H9 (cell line): Measurements from ENCODE around the gene IPO11. TPM values are rescaled to one million over a fixed set of nuclear protein-coding genes. Genes with fewer than 3 reads are reported as not detected.

Source experiments
- DNase-seq: peaks from one replicate; pipeline ENCODE4 v3.0.0-alpha.2; 2017
- H2AFZ ChIP-seq: one replicate; pipeline ENCODE4 v1.6.1; 2013; ENCODE audit warnings: mild to moderate bottlenecking, low read length, control low read depth, moderate library complexity
- H2AK5ac ChIP-seq: 2 replicates; pipeline ENCODE4 v1.6.1; 2013; ENCODE audit warnings: low read length, control low read depth, mixed read lengths; ENCODE audit not compliant: insufficient read length
- H2BK120ac ChIP-seq: one replicate; pipeline ENCODE4 v1.6.1; 2013; ENCODE audit warnings: low read depth, mild to moderate bottlenecking, low read length, control low read depth, inconsistent platforms; ENCODE audit not compliant: poor library complexity, severe bottlenecking
- H2BK12ac ChIP-seq: 2 replicates; pipeline ENCODE4 v1.6.1; 2013; ENCODE audit warnings: low read length, control low read depth, mixed read lengths, low read depth; ENCODE audit not compliant: insufficient read length
- H2BK15ac ChIP-seq: 2 replicates; pipeline ENCODE4 v1.6.1; 2013; ENCODE audit warnings: low read depth, low read length, control low read depth
- H2BK20ac ChIP-seq: one replicate; pipeline ENCODE4 v1.6.1; 2013; ENCODE audit warnings: low read depth, mild to moderate bottlenecking, low read length, control low read depth, inconsistent platforms; ENCODE audit not compliant: poor library complexity, severe bottlenecking
- H2BK5ac ChIP-seq: 2 replicates; pipeline ENCODE4 v1.6.1; 2013; ENCODE audit warnings: low read length, control low read depth, mixed read lengths; ENCODE audit not compliant: insufficient read length
- H3K14ac ChIP-seq: 2 replicates; pipeline ENCODE4 v1.6.1; 2013; ENCODE audit warnings: low read length, control low read depth; ENCODE audit not compliant: insufficient read depth
- H3K18ac ChIP-seq: 2 replicates; pipeline ENCODE4 v1.6.1; 2013; ENCODE audit warnings: low read depth, mild to moderate bottlenecking, mixed read lengths, low read length, control low read depth; ENCODE audit not compliant: insufficient read length
- H3K23ac ChIP-seq: 2 replicates; pipeline ENCODE4 v1.6.1; 2013; ENCODE audit warnings: low read length, control low read depth, mixed read lengths, low read depth; ENCODE audit not compliant: insufficient read length
- H3K23me2 ChIP-seq: 2 replicates; pipeline ENCODE4 v1.6.1; 2013; ENCODE audit warnings: low read depth, mild to moderate bottlenecking, mixed read lengths, low read length, control low read depth; ENCODE audit not compliant: insufficient read length, poor library complexity, severe bottlenecking
- H3K27ac ChIP-seq: 2 replicates; pipeline ENCODE4 v1.5.1; 2013; ENCODE audit warnings: low read length, control low read depth, mixed read lengths, low read depth; ENCODE audit not compliant: insufficient read length
- H3K27me3 ChIP-seq: 2 replicates; pipeline ENCODE4 v1.6.1; 2013; ENCODE audit warnings: low read length, control low read depth, inconsistent platforms; ENCODE audit not compliant: insufficient read depth
- H3K4ac ChIP-seq: 2 replicates; pipeline ENCODE4 v1.6.1; 2013; ENCODE audit warnings: low read depth, mild to moderate bottlenecking, control low read depth, inconsistent platforms, low read length, moderate library complexity
- H3K4me1 ChIP-seq: 2 replicates; pipeline ENCODE4 v1.6.1; 2013; ENCODE audit warnings: low read length, control low read depth, inconsistent platforms; ENCODE audit not compliant: insufficient read depth
- H3K4me2 ChIP-seq: 2 replicates; pipeline ENCODE4 v1.6.1; 2013; ENCODE audit warnings: low read length, control low read depth, mixed read lengths; ENCODE audit not compliant: insufficient read length, insufficient read depth
- H3K56ac ChIP-seq: 2 replicates; pipeline ENCODE4 v1.6.1; 2013; ENCODE audit warnings: low read depth, mild to moderate bottlenecking, mixed read lengths, low read length, control low read depth; ENCODE audit not compliant: insufficient read length
- H3K79me1 ChIP-seq: 2 replicates; pipeline ENCODE4 v1.6.1; 2013; ENCODE audit warnings: low read depth, mild to moderate bottlenecking, moderate library complexity, low read length, control low read depth, inconsistent platforms; ENCODE audit not compliant: insufficient read depth, poor library complexity, severe bottlenecking
- H3K79me2 ChIP-seq: 2 replicates; pipeline ENCODE4 v1.6.1; 2013; ENCODE audit warnings: low read length, control low read depth, inconsistent platforms; ENCODE audit not compliant: insufficient read depth
- H3K9ac ChIP-seq: 2 replicates; pipeline ENCODE4 v1.6.1; 2013; ENCODE audit warnings: low read length, control low read depth, mixed read lengths; ENCODE audit not compliant: insufficient read length; ENCODE audit errors: extremely low read depth
- H3K9me3 ChIP-seq: one replicate; pipeline ENCODE4 v1.6.1; 2013; ENCODE audit warnings: low read depth, low read length, inconsistent platforms; ENCODE audit not compliant: control insufficient read depth
- H3T11ph ChIP-seq: one replicate; pipeline ENCODE4 v1.6.1; 2013; ENCODE audit warnings: mild to moderate bottlenecking, low read length, control low read depth, inconsistent platforms
- H4K20me1 ChIP-seq: one replicate; pipeline ENCODE4 v1.6.1; 2013; ENCODE audit not compliant: control insufficient read depth, insufficient read length, insufficient read depth
- H4K5ac ChIP-seq: 2 replicates; pipeline ENCODE4 v1.6.1; 2013; ENCODE audit warnings: low read depth, mild to moderate bottlenecking, mixed read lengths, low read length, control low read depth; ENCODE audit not compliant: insufficient read length
- H4K8ac ChIP-seq: replicated peaks from 2 replicates; pipeline ENCODE4 v1.6.1; 2013; ENCODE audit warnings: low read length, control low read depth, mixed read lengths, low read depth; ENCODE audit not compliant: insufficient read length
- H4K91ac ChIP-seq: 2 replicates; pipeline ENCODE4 v1.6.1; 2013; ENCODE audit warnings: low read depth, mild to moderate bottlenecking, moderate library complexity, mixed read lengths, low read length, control low read depth; ENCODE audit not compliant: insufficient read length
- H3K27ac Mint-ChIP-seq, 3 experiments: 2 replicates in 2 of 3; 3 replicates in 1 of 3; pipeline ENCODE4 v1.8.0; 2020 to 2021; ENCODE audit warnings: mixed read lengths in 3 of 3, mild to moderate bottlenecking in 1 of 3, moderate library complexity in 1 of 3
- H3K27me3 Mint-ChIP-seq: 2 replicates; pipeline ENCODE4 v1.8.0; 2021; ENCODE audit warnings: low read depth, mild to moderate bottlenecking, moderate library complexity, mixed read lengths
- H3K36me3 Mint-ChIP-seq, 3 experiments: 2 replicates in 2 of 3; 3 replicates in 1 of 3; pipeline ENCODE4 v1.8.0; 2020 to 2021; ENCODE audit warnings: low read depth in 3 of 3, mixed read lengths in 3 of 3; ENCODE audit not compliant: insufficient read depth in 1 of 3
- H3K4me1 Mint-ChIP-seq, 2 experiments: 2 replicates each; pipeline ENCODE4 v1.8.0; 2020; ENCODE audit warnings: mixed read lengths in 2 of 2
- H3K4me3 Mint-ChIP-seq, 2 experiments: 2 replicates in 1 of 2; 3 replicates in 1 of 2; pipeline ENCODE4 v1.8.0; 2020 to 2021; ENCODE audit warnings: mild to moderate bottlenecking in 2 of 2, mixed read lengths in 2 of 2, moderate library complexity in 1 of 2
- H3K9me3 Mint-ChIP-seq, 2 experiments: 2 replicates in 1 of 2; 3 replicates in 1 of 2; pipeline ENCODE4 v1.8.0; 2020; ENCODE audit warnings: mild to moderate bottlenecking in 2 of 2, mixed read lengths in 2 of 2, moderate library complexity in 1 of 2
- CTCF ChIP-seq: fragments of 200-600 bp; sonication (generic); conservative IDR thresholded peaks from 3 replicates; pipeline ENCODE4 v1.8.0; 2021; ENCODE audit warnings: antibody characterized with exemption, mild to moderate bottlenecking
- WGBS: extraction: QIAGEN DNeasy Blood & Tissue Kit; methylation state at CpG from one replicate; pipeline ENCODE4 v1.1.7; 2013; ENCODE audit warnings: missing lambda C conversion rate, low lambda C conversion rate, mixed read lengths; ENCODE audit not compliant: insufficient read length; ENCODE audit errors: extremely low coverage; 5-methylcytosine and 5-hydroxymethylcytosine counted together
- total RNA-seq: library from RNA; stranded (reverse); gene quantifications from 2 replicates; pipeline ENCODE4 v1.2.1, GENCODE V29; 2021

Gene IPO11
- total RNA-seq, 1 experiment from 2014 or later, result 63.0 TPM

DNA sequence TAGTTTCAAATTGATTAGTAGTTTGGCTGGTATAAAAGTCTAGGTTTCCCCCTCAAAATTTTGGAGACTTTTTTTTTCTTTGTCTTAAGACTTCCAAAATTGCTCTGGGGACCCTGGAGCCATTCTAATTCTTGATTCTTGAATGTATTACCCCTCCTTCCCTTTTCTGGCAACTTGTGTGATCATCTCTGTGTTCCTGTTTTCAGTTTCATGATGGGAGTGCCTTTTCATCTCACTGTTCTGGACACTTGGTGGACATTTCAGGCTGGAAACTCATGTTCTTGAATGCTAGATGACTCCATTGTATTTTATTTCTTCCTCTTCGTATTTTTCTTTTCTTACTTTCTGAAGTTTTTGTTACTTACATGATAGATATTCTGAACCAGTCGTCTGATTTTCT is 108.8 kb downstream of the IPO11 start:
- Histone ChIP-seq H3K27me3 (no peaks in the 10 kb centered on the region), H2BK120ac (no peak overlapping the region), H3K9me3 (no peaks in the 10 kb centered on the region), H3K27ac (no peak overlapping the region), H3T11ph (no peak overlapping the region), H3K23me2 (no peaks in the 10 kb centered on the region), H3K23ac (no peak overlapping the region), H3K18ac (no peak overlapping the region), H3K4ac (no peak overlapping the region), H4K5ac (no peak overlapping the region), H3K79me1 (no peaks in the 10 kb centered on the region), H3K9ac (no peak overlapping the region), H3K4me2 (no peak overlapping the region), H4K91ac (no peak overlapping the region), H3K4me1 (peaks cover 2% of the 10 kb centered on the region; the same call in 1 of the 2 replicates), H2BK5ac (no peak overlapping the region), H4K8ac (no peak overlapping the region), H3K79me2 (no peaks in the 10 kb centered on the region), H2BK15ac (no peak overlapping the region), H3K56ac (no peak overlapping the region), H2AK5ac (no peak overlapping the region), H4K20me1 (no peaks in the 10 kb centered on the region), H2BK20ac (no peak overlapping the region), H3K14ac (no peak overlapping the region), H2BK12ac (no peak overlapping the region), H2AFZ (no peak overlapping the region)
- Mint-ChIP-seq H3K9me3 (no peaks in the 10 kb centered on the region), H3K4me3 (no peak overlapping the region), H3K27ac (peak overlapping the region in 2 of 3 experiments; percentile 31 to 38; a peak in 2 of 7 replicates), H3K36me3 (peaks cover 9 to 29% (median 13%) of the 10 kb centered on the region in 3 experiments), H3K4me1 (peaks cover 14 to 16% of the 10 kb centered on the region in 2 experiments), H3K27me3 (no peaks in the 10 kb centered on the region)
- DNase-seq, result no peak
- WGBS, result no CpG with 5 or more reads among the region's 2 CpGs
- TF ChIP-seq CTCF, result no peak
